Activated naive CD4-positive, alpha-beta T cell treated with anti-CD3 and anti-CD28 coated beads, Interleukin-2, amount 10 ng/mL, durations not matched to agents 7 days and 5 days (primary cell): ENCODE data around the gene CLCF1.
"Not testable (repeated sequence)": the region's sequence is repeated elsewhere in the genome, so short reads cannot be mapped to it uniquely, and the experiment has no call there.

Source experiments
- CTCF ChIA-PET: fragments of 350-600 bp; sonication (Branson Sonifier 250); formaldehyde crosslinking; loops from one replicate; lab custom pipeline; 2021; ENCODE audit warnings: antibody characterized with exemption; lab: Charles Lee
- DNase-seq: peaks from one replicate; pipeline ENCODE4 v3.0.0-alpha.2; 2020
- H3K27ac Mint-ChIP-seq: one replicate; pipeline ENCODE4 v1.8.0; 2021; ENCODE audit warnings: mild to moderate bottlenecking, moderate library complexity, mixed read lengths
- H3K27me3 Mint-ChIP-seq: one replicate; pipeline ENCODE4 v1.8.0; 2021; ENCODE audit warnings: mild to moderate bottlenecking, mixed read lengths
- H3K36me3 Mint-ChIP-seq: one replicate; pipeline ENCODE4 v1.8.0; 2021; ENCODE audit warnings: mixed read lengths
- H3K4me1 Mint-ChIP-seq: one replicate; pipeline ENCODE4 v1.8.0; 2021; ENCODE audit warnings: mixed read lengths
- H3K4me3 Mint-ChIP-seq: one replicate; pipeline ENCODE4 v1.8.0; 2021; ENCODE audit warnings: mild to moderate bottlenecking, moderate library complexity, mixed read lengths
- H3K9me3 Mint-ChIP-seq: one replicate; pipeline ENCODE4 v1.8.0; 2021; ENCODE audit warnings: mixed read lengths

Gene CLCF1

DNA sequence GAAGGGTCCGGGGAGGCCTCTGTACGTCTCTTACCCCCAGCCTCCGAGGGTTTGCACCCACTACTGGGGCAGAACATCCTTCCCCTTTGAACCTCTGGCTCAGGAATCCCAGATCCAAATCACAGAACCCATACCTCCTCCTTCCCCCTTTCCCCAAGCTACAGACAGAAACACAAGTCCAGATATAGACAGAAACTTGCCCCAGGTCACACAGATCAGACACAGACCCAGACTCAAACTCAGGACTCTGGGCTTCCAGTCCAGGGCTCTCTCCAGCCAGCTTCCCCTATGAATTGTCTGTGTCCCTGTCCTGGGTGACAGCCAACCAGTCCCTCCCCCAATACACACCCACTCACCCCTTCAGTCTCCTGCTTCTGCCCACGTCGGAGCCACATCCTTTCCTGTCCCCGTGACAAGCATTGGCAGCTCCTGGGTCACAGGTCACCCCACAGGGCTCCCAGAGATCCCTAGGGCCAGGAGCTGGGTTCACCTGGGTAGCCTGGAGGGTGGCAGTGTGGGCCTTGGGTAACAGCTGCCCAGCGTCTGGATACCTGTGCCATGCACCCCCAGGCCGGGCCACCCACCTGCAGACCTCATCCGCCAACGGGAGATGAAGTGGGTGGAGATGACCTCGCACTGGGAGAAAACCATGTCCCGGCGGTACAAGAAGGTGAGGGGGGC, 31.3 kb upstream of the CLCF1 start:
- peak; percentile 73 for DNase-seq
- peak overlapping the region; percentile 96 for H3K4me3 Mint-ChIP-seq
- H3K9me3 Mint-ChIP-seq: no peaks in the 10 kb centered on the region
- H3K36me3 Mint-ChIP-seq: peaks cover 62% of the 10 kb centered on the region
- H3K27me3 Mint-ChIP-seq: no peaks in the 10 kb centered on the region
- CTCF ChIA-PET: interaction anchor here (1.1 to 5.0 kb wide), 4 partner anchors 9 to 81 kb away, joined by 3 to 36 read pairs (median 5); partner anchors contain the start of gene PTPRCAP
- H3K27ac Mint-ChIP-seq: peak overlapping the region; percentile 98
- peaks cover 73% of the 10 kb centered on the region for H3K4me1 Mint-ChIP-seq

- CTCF ChIA-PET: interaction anchor here (1.5 to 5.0 kb wide), 4 partner anchors 10 to 102 kb away, joined by 5 to 36 read pairs (median 10); partner anchors contain the start of genes PITPNM1 and PTPRCAP
- Mint-ChIP-seq H3K36me3 (peaks cover 58% of the 10 kb centered on the region), H3K4me1 (peaks cover 72% of the 10 kb centered on the region), H3K27ac (peak overlapping the region; percentile 98), H3K4me3 (peak overlapping the region; percentile 96)
- H3K27me3 Mint-ChIP-seq, H3K9me3 Mint-ChIP-seq, DNase-seq: not testable (repeated sequence)
These were observed 29.7 kb upstream of the CLCF1 start for GRCh38 chr11:67403085-67403484.

DNA sequence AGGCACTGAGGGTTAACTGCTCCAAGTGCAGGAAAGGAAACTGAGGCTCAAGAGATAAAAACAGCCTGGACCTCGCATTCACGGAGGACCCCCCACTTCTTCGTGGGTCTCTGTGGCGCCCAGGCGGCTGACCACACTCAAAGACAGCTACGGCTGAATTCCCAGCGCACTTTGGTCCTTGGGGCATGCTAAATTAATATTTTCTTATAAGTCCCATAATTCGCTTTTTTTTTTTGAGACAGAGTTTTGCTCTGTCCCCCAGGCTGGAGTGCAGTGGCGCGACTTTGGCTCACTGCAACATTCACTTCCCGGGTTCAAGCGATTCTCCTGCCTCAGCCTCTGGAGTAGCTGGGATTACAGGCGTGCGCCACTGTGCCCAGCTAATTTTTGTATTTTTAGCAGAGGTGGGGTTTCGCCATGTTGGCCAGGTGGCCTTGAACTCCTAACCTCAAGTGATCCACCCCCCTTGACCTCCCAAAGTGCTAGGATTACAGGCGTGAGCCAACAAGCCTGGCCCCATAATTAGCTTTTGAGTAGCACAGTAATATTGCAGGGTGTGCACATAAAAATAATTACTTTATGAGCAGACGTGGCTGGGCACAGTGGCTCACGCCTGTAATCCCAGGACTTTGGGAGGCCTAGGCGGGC, 28.9 kb upstream of the CLCF1 start:
- H3K9me3 Mint-ChIP-seq, DNase-seq, H3K27me3 Mint-ChIP-seq: not testable (repeated sequence)
- Mint-ChIP-seq H3K4me3 (peak overlapping the region; percentile 96), H3K4me1 (peaks cover 72% of the 10 kb centered on the region), H3K27ac (peak overlapping the region; percentile 98), H3K36me3 (peaks cover 58% of the 10 kb centered on the region)
- CTCF ChIA-PET: interaction anchor here (0.9 to 5.0 kb wide), 16 partner anchors 10 to 105 kb away, joined by 3 to 36 read pairs (median 6); partner anchors contain the start of genes CDK2AP2, PITPNM1, PTPRCAP and RAD9A

DNA sequence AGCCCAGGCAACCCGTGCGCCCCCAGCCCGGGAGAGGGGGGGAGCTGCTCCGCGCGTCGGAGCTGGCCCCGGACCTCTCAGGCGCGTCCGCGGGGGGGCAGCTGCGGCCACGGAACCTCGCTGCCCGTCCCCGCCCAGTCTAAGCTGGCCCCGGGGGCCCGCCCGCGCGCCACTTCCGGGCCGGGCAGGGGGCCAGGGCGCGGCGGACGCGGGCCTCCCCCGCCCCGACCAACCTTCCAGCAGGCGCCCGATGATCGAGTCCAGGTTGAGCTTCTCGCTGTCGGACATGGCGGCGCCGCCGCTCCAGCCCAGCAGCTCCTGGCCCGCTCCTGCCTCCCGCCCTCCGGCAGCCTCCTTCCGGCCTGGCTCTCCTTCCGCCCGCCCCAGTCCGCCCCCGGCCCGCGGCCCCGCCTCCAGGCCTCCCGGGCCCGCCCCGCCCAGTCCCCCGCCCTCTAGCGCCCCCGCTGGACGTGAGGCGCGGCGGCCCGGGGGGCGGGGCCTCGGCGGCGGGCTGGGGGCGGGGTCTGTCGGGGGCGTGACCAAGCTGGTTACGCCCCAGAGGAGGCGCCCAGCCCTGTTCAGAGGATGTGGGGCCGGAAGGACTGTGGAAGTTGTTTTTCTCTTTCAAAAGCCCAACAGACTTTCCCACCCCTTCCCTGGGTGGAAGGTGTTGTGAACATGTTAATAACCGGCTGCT, 28.2 kb upstream of the CLCF1 start, which contains the start of gene PPP1CA:
Gene PPP1CA (minus strand): TSS at position 364 of the 697 bp plus-strand sequence. CDS start 76 bp downstream, at position 288.
- CTCF ChIA-PET: interaction anchor here (0.9 to 5.0 kb wide), 19 partner anchors 8 to 106 kb away, joined by 3 to 36 read pairs (median 6); partner anchors contain the start of genes CDK2AP2, PITPNM1, PTPRCAP and RAD9A
- H3K36me3 Mint-ChIP-seq: peaks cover 55% of the 10 kb centered on the region
- peak; percentile 91 for DNase-seq

DNA sequence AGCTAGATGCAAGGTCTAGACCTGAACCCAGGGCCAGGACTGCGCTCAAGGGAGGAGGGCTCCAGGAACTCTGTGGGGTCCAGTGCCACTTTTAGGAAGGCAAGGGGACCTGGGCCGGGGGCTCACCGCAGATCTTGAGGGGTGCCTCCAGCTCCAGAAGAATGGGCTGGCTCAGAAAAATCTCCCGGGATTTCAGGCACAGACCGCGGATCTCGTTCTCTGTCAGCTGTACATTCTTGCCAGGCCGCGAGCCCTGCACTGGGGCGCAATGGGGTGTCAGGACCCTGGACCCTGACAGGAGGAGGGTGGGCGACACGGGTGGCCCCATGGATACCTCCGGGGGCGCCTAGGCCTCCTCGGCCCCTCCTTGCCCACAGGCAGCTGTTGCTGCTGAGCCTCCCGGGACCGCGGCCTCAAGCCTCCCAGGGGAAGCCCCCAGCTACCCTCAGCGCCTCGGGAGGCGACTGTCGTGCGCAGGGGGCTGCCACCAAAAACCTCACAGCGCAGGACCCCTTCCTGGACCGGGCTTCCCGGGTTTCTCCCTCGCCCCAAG, 27.6 kb upstream of the CLCF1 start:
- H3K4me3 Mint-ChIP-seq: peak overlapping the region; percentile 96
- peaks cover 74% of the 10 kb centered on the region for H3K4me1 Mint-ChIP-seq
- DNase-seq: no peak
- peaks cover 53% of the 10 kb centered on the region for H3K36me3 Mint-ChIP-seq
- no peaks in the 10 kb centered on the region for H3K9me3 Mint-ChIP-seq
- CTCF ChIA-PET: interaction anchor here (0.9 to 5.0 kb wide), 19 partner anchors 8 to 107 kb away, joined by 3 to 36 read pairs (median 6); partner anchors contain the start of genes CDK2AP2, PITPNM1, PTPRCAP and RAD9A
- no peaks in the 10 kb centered on the region for H3K27me3 Mint-ChIP-seq
- H3K27ac Mint-ChIP-seq: peak overlapping the region; percentile 86

More for the DNA sequence above, 28.2 kb upstream of the CLCF1 start, which contains the start of gene PPP1CA:
- H3K27ac Mint-ChIP-seq: peak within 1 kb of the TSS; percentile 98
- H3K4me1 Mint-ChIP-seq: peaks cover 73% of the 10 kb centered on the region
- no peaks in the 10 kb centered on the region for H3K9me3 Mint-ChIP-seq
- H3K27me3 Mint-ChIP-seq: no peaks in the 10 kb centered on the region
- peak within 1 kb of the TSS; percentile 96 for H3K4me3 Mint-ChIP-seq

DNA sequence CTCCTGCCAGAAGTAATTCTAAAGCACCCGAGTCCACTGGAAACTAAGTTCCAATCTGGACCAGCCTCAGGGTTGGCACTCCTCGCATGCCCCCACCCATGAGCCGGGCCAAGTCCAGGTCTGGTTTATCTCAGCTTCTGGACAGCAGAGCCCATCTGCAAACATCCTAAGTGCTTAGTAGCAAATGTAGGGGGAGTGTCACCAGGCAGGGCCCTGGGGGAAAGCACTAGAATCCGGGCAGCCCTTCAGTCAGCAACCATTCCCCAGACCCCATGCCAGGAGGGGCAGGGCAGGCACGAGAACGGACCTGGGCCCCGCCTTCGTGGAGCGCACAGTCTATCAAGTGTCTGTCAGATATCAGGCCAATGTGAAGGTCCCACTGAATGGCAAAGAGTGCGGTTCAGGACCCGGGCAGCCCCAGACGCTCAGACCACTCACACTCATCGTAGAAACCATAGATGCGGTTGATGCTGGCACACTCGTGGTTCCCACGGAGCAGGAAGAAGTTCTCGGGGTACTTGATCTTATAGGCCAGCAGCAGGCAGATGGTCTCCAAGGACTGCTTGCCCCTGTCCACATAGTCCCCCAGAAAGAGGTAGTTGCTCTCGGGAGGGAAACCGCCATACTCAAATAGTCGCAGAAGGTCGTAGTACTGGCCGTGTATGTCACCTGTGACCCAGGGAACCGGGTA, 27.0 kb upstream of the CLCF1 start:
- DNase-seq: no peak
- H3K27ac Mint-ChIP-seq: peak overlapping the region; percentile 86
- H3K27me3 Mint-ChIP-seq: no peaks in the 10 kb centered on the region
- peaks cover 50% of the 10 kb centered on the region for H3K36me3 Mint-ChIP-seq
- no peaks in the 10 kb centered on the region for H3K9me3 Mint-ChIP-seq
- H3K4me1 Mint-ChIP-seq: peaks cover 71% of the 10 kb centered on the region
- H3K4me3 Mint-ChIP-seq: peak overlapping the region; percentile 96
- CTCF ChIA-PET: interaction anchor here (0.6 to 5.0 kb wide), 15 partner anchors 8 to 107 kb away, joined by 3 to 36 read pairs (median 5); partner anchors contain the start of genes CDK2AP2, PITPNM1, PTPRCAP and RAD9A

GRCh38 chr11:67398661-67399563, 25.5 kb upstream of the CLCF1 start:
- Mint-ChIP-seq H3K9me3 (no peaks in the 10 kb centered on the region), H3K27me3 (no peaks in the 10 kb centered on the region), H3K27ac (peak overlapping the region; percentile 78), H3K4me3 (peak overlapping the region; percentile 35), H3K36me3 (peaks cover 44% of the 10 kb centered on the region), H3K4me1 (peaks cover 65% of the 10 kb centered on the region)
- CTCF ChIA-PET: interaction anchor here (0.7 to 1.1 kb wide), 2 partner anchors 40 to 114 kb away, joined by 3 read pairs; no protein-coding TSS in a partner anchor
- no peak for DNase-seq

DNA sequence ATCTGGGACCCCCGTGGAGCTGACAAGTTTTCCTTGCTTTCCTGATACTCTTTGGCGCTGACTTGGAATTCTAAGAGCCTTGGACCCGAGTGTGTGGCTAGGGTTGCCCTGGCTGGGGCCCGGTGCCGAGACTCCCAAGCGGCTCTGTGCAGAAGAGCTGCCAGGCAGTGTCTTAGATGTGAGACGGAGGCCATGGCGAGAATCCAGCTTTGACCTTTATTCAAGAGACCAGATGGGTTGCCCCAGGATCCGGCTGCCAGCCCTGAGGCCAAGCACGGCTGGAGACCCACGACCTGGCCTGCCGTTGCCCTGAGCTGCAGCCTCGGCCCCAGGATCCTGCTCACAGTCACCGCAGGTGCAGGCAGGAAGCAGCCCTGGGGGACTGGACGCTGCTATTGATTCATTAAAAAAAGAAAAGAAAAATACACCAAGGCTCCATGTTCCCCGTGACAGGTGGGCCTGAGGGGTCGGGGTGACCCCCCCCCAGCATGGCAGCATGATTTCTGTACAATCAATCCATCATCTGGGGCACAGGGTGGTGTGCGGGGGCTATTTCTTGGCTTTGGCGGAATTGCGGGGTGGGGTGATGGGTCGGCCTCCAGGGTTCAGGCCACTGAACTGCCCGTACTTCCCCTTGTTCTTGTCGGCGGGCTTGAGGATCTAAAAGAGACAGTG, 24.7 kb upstream of the CLCF1 start:
- peaks cover 66% of the 10 kb centered on the region for H3K4me1 Mint-ChIP-seq
- DNase-seq: no peak
- peak overlapping the region; percentile 43 for H3K4me3 Mint-ChIP-seq
- H3K36me3 Mint-ChIP-seq: peaks cover 49% of the 10 kb centered on the region
- CTCF ChIA-PET: interaction anchor here (1.1 kb wide), 1 partner anchor 41 kb away, joined by 3 read pairs; no protein-coding TSS in a partner anchor
- H3K9me3 Mint-ChIP-seq: no peaks in the 10 kb centered on the region
- H3K27ac Mint-ChIP-seq: peak overlapping the region; percentile 78
- no peaks in the 10 kb centered on the region for H3K27me3 Mint-ChIP-seq

DNA sequence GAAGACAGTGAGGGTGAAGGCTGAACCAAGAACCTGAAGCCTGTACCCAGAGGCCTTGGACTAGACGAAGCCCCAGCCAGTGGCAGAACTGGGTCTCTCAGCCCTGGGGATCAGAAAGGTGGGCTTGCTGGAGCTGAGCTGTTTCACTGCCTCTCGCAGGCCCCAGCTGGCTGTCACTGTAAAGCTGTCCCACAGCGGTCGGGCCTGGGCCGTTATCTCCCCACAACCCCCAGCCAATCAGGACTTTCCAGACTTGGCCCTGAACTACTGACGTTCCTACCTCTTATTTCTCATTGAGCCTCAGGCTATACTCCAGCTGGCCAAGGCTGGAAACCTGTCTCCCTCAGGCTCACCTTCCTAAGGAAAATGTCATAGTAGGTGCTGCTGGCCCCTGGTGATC, 24.1 kb upstream of the CLCF1 start:
- H3K36me3 Mint-ChIP-seq: peaks cover 51% of the 10 kb centered on the region
- no peaks in the 10 kb centered on the region for H3K27me3 Mint-ChIP-seq
- peaks cover 65% of the 10 kb centered on the region for H3K4me1 Mint-ChIP-seq
- H3K9me3 Mint-ChIP-seq: no peaks in the 10 kb centered on the region
- H3K27ac Mint-ChIP-seq: peak overlapping the region; percentile 76
- H3K4me3 Mint-ChIP-seq: peak overlapping the region; percentile 43
- no peak for DNase-seq
- CTCF ChIA-PET: no interaction called here

- Mint-ChIP-seq H3K4me3 (peak overlapping the region; percentile 56), H3K9me3 (no peaks in the 10 kb centered on the region), H3K4me1 (peaks cover 63% of the 10 kb centered on the region)
These were observed 23.4 kb upstream of the CLCF1 start for GRCh38 chr11:67396587-67397389.

DNA sequence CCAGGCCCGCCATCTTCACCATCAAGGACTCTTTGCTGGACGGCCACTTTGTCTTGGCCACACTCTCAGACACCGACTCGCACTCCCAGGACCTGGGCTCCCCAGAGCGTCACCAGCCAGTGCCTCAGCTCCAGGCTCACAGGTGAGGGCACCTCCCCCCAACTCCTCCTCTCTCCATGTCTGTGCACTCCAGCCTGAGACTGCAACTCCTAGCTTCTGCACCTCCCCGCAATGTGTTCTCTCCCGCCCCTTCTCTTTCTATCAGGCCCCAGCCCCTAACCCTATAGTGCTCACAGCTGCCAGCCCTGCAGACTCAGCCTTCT, 22.8 kb upstream of the CLCF1 start:
- no peak for DNase-seq
- H3K9me3 Mint-ChIP-seq: no peaks in the 10 kb centered on the region
- peaks cover 65% of the 10 kb centered on the region for H3K4me1 Mint-ChIP-seq
- no peak overlapping the region for H3K4me3 Mint-ChIP-seq
- no peaks in the 10 kb centered on the region for H3K27me3 Mint-ChIP-seq
- CTCF ChIA-PET: interaction anchor here (0.9 to 1.4 kb wide), 4 partner anchors 12 to 53 kb away, joined by 3 read pairs; no protein-coding TSS in a partner anchor
- peak overlapping the region; percentile 83 for H3K27ac Mint-ChIP-seq
- H3K36me3 Mint-ChIP-seq: peaks cover 53% of the 10 kb centered on the region

More at GRCh38 chr11:67396587-67397389, 23.4 kb upstream of the CLCF1 start:
- DNase-seq: no peak
- Mint-ChIP-seq H3K27me3 (no peaks in the 10 kb centered on the region), H3K27ac (peak overlapping the region; percentile 87), H3K36me3 (peaks cover 53% of the 10 kb centered on the region)
- CTCF ChIA-PET: interaction anchor here (0.9 to 1.4 kb wide), 4 partner anchors 13 to 53 kb away, joined by 3 read pairs; no protein-coding TSS in a partner anchor
